Activated CD4-positive, alpha-beta T cell treated with anti-CD3 and anti-CD28 coated beads for 1 hour (primary cell): ENCODE data around the gene FAM210B.
"Not testable (repeated sequence)": the region's sequence is repeated elsewhere in the genome, so short reads cannot be mapped to it uniquely, and the experiment has no call there.

Source experiments
- DNase-seq: peaks from one replicate; pipeline ENCODE4 v3.0.0-alpha.2; 2020

FAM210B gene

GRCh38 chr20:56358600-56359211, at the start of gene FAM210B:
Gene FAM210B (plus strand): TSS chr20:56358974. CDS start chr20:56359006, 32 bp downstream.
- DNase-seq, result peak; percentile 75

- DNase-seq, result no peak
Observed at GRCh38 chr20:56316051-56316450, 42.7 kb upstream of the FAM210B start.

GRCh38 chr20:56316483-56316882, 42.3 kb upstream of the FAM210B start:
- DNase-seq, result no peak

GRCh38 chr20:56322681-56323080, 36.1 kb upstream of the FAM210B start:
- DNase-seq, result no peak

GRCh38 chr20:56323206-56323605, 35.6 kb upstream of the FAM210B start:
- no peak for DNase-seq

GRCh38 chr20:56323656-56324055, 35.1 kb upstream of the FAM210B start:
- DNase-seq, result no peak

GRCh38 chr20:56324806-56325205, 34.0 kb upstream of the FAM210B start:
- DNase-seq, result no peak

GRCh38 chr20:56328861-56329260, 29.9 kb upstream of the FAM210B start:
- no peak for DNase-seq

GRCh38 chr20:56336709-56337108, 22.1 kb upstream of the FAM210B start:
- DNase-seq, result not testable (repeated sequence)

GRCh38 chr20:56342783-56343182, 16.0 kb upstream of the FAM210B start:
- DNase-seq, result no peak

- no peak for DNase-seq
Observed at GRCh38 chr20:56343861-56344381, 14.9 kb upstream of the FAM210B start.

GRCh38 chr20:56345911-56346310, 12.9 kb upstream of the FAM210B start:
- DNase-seq, result no peak

- DNase-seq, result no peak
Observed at GRCh38 chr20:56347628-56348304, 11.0 kb upstream of the FAM210B start.

GRCh38 chr20:56348305-56348693, 10.5 kb upstream of the FAM210B start:
- no peak for DNase-seq

GRCh38 chr20:56348746-56349145, 10.0 kb upstream of the FAM210B start:
- no peak for DNase-seq

GRCh38 chr20:56350842-56351241, 7.9 kb upstream of the FAM210B start:
- DNase-seq, result no peak

GRCh38 chr20:56352345-56353055, 6.3 kb upstream of the FAM210B start:
- no peak for DNase-seq

GRCh38 chr20:56353356-56353755, 5.4 kb upstream of the FAM210B start:
- DNase-seq, result no peak

GRCh38 chr20:56358070-56358469, 704 bp upstream of the FAM210B start:
- no peak for DNase-seq

- DNase-seq, result no peak
Observed at GRCh38 chr20:56359212-56360132, 698 bp downstream of the FAM210B start.

- no peak for DNase-seq
Observed at GRCh38 chr20:56360133-56360907, 1.5 kb downstream of the FAM210B start.

GRCh38 chr20:56360908-56361205, 2.1 kb downstream of the FAM210B start:
- no peak for DNase-seq
